ENCODE measurements around the gene UBE2L3. TPM values are rescaled to one million over a fixed set of nuclear protein-coding genes. Genes with fewer than 3 reads are reported as not detected.
A peak's percentile ranks its signal among the peaks of the same experiment; 100 is the strongest.

UBE2L3 gene
- total and polyA plus RNA-seq, 10 of the 15 experiments (the other 5 are each of a cell fraction or from before 2014, with no cell fraction given): 55.7 to 168 (median 113) TPM

DNA sequence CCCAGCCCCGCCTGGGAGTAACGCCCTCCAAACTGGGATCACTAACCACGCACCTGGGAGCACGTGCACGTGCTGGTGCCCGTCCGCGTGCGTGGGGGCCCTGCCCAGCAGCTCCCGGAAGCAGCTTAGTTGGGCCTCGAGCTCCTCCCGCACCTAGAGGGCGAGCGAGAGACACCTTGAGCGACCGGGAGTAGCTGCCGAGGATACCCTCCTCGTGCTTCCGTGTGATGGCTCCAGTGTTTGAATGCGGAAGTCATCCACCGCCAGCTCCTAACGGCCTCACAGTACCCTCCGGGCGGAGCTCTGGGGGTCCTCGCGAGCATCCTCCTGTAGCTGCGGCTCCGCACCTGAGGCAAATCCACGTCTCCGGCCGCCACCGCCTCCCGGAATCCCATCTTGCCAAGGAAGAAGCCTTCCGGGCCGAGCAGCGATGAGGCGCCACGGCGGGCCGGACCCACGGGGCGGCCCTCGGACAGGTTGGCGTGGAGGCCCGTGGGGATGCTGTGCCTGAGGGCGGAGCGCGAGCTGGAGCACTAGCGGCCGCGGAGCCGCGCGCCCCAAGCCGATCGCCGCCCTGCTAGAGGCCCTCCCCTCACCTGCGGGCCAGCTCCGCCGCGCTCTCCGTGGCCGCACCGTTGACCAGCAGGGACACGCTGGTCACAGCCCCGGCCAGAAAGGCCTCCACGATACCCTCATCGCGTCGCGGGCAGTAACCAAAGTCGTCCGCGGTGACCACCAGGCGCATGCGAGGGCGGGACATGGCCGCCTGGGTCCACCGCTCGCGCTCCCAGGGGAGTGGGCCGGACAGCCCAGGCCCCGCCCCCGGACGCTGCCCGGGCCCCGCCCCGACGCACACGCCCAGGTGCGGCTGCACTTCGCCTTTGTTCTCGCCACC lies 62.0 kb downstream of the UBE2L3 start, which contains the start of gene YDJC (continued):
- TF ChIP-seq, protein P1, sequence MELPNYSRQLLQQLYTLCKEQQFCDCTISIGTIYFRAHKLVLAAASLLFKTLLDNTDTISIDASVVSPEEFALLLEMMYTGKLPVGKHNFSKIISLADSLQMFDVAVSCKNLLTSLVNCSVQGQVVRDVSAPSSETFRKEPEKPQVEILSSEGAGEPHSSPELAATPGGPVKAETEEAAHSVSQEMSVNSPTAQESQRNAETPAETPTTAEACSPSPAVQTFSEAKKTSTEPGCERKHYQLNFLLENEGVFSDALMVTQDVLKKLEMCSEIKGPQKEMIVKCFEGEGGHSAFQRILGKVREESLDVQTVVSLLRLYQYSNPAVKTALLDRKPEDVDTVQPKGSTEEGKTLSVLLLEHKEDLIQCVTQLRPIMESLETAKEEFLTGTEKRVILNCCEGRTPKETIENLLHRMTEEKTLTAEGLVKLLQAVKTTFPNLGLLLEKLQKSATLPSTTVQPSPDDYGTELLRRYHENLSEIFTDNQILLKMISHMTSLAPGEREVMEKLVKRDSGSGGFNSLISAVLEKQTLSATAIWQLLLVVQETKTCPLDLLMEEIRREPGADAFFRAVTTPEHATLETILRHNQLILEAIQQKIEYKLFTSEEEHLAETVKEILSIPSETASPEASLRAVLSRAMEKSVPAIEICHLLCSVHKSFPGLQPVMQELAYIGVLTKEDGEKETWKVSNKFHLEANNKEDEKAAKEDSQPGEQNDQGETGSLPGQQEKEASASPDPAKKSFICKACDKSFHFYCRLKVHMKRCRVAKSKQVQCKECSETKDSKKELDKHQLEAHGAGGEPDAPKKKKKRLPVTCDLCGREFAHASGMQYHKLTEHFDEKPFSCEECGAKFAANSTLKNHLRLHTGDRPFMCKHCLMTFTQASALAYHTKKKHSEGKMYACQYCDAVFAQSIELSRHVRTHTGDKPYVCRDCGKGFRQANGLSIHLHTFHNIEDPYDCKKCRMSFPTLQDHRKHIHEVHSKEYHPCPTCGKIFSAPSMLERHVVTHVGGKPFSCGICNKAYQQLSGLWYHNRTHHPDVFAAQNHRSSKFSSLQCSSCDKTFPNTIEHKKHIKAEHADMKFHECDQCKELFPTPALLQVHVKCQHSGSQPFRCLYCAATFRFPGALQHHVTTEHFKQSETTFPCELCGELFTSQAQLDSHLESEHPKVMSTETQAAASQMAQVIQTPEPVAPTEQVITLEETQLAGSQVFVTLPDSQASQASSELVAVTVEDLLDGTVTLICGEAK (IDR thresholded peaks at IDR 0.05; ENCODE audit: borderline replicate concordance): peak; percentile 32; the same call in 1 of the 2 replicates
- peak; percentile 98 for TF ChIP-seq MYC (IDR thresholded peaks at IDR 0.05; ENCODE audit: insufficient read depth, insufficient read length, insufficient replicate concordance, low read length, severe bottlenecking)
- TF ChIP-seq PAX8 (IDR thresholded peaks at IDR 0.05): no peak
- no peak for TF ChIP-seq NFYA (IDR thresholded peaks at IDR 0.05; ENCODE audit: borderline replicate concordance, low read depth, low read length)
- TF ChIP-seq EED (IDR thresholded peaks at IDR 0.05; ENCODE audit: low read depth): peak; percentile 32
- TF ChIP-seq ATF3 (IDR thresholded peaks at IDR 0.05; ENCODE audit: borderline replicate concordance, extremely low read depth, low read depth, low read length): no peak
- TF ChIP-seq, protein P2, sequence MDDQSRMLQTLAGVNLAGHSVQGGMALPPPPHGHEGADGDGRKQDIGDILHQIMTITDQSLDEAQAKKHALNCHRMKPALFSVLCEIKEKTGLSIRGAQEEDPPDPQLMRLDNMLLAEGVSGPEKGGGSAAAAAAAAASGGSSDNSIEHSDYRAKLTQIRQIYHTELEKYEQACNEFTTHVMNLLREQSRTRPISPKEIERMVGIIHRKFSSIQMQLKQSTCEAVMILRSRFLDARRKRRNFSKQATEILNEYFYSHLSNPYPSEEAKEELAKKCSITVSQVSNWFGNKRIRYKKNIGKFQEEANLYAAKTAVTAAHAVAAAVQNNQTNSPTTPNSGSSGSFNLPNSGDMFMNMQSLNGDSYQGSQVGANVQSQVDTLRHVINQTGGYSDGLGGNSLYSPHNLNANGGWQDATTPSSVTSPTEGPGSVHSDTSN (IDR thresholded peaks at IDR 0.05; ENCODE audit: insufficient replicate concordance, low read depth, low read length): no peak
- peak; percentile 97 for TF ChIP-seq MXI1 (IDR thresholded peaks at IDR 0.05; ENCODE audit: low read depth, low read length)
- peak; percentile 63; the same call in 1 of the 2 replicates for TF ChIP-seq IRF4 (IDR thresholded peaks at IDR 0.05; ENCODE audit: low read depth, low read length)
- peak; percentile 90 for TF ChIP-seq YY1 (IDR thresholded peaks at IDR 0.05; ENCODE audit: low read depth, low read length)
- TF ChIP-seq SUZ12 (IDR thresholded peaks at IDR 0.05; ENCODE audit: unreplicated experiment): no peak
- TF ChIP-seq HCFC1 (IDR thresholded peaks at IDR 0.05; ENCODE audit: low read length): peak; percentile 52
- no peak for TF ChIP-seq HDAC6 (IDR thresholded peaks at IDR 0.05; ENCODE audit: unreplicated experiment)
- no peak for TF ChIP-seq NFXL1 (IDR thresholded peaks at IDR 0.05; ENCODE audit: borderline replicate concordance)
- peak; percentile 74 for TF ChIP-seq SPI1 (IDR thresholded peaks at IDR 0.05; ENCODE audit: borderline replicate concordance, insufficient read depth, low read depth, low read length)
- TF ChIP-seq EZH2 (IDR thresholded peaks at IDR 0.05; ENCODE audit: borderline replicate concordance, control insufficient read depth, low read depth, low read length): no peak
- TF ChIP-seq, protein P3, sequence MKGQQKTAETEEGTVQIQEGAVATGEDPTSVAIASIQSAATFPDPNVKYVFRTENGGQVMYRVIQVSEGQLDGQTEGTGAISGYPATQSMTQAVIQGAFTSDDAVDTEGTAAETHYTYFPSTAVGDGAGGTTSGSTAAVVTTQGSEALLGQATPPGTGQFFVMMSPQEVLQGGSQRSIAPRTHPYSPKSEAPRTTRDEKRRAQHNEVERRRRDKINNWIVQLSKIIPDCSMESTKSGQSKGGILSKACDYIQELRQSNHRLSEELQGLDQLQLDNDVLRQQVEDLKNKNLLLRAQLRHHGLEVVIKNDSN (IDR thresholded peaks at IDR 0.05; ENCODE audit: borderline replicate concordance, extremely low read length, insufficient read depth, low read depth, low read length): peak; percentile 46
- TF ChIP-seq SUPT20H (IDR thresholded peaks at IDR 0.05; ENCODE audit: borderline replicate concordance, control insufficient read depth, low read depth, low read length): no peak
